H7 (cell line): Measurements from ENCODE around the gene FAM170B. TPM values are rescaled to one million over a fixed set of nuclear protein-coding genes. Genes with fewer than 3 reads are reported as not detected.

Source experiments
- DNase-seq: peaks from one replicate; pipeline ENCODE4 v3.0.0; 2012
- H3K27me3 ChIP-seq: 2 replicates; pipeline ENCODE4 v1.6.0; 2011; ENCODE audit warnings: mild to moderate bottlenecking, low read length; ENCODE audit not compliant: control insufficient read depth, insufficient read depth
- H3K36me3 ChIP-seq: replicated peaks from 2 replicates; pipeline ENCODE4 v1.5.1; 2011; ENCODE audit warnings: low read length; ENCODE audit not compliant: control insufficient read depth, insufficient read depth
- H3K4me3 ChIP-seq: 2 replicates; pipeline ENCODE4 v1.5.1; 2011; ENCODE audit warnings: low read depth, mild to moderate bottlenecking, control low read depth, low read length, moderate library complexity; ENCODE audit not compliant: insufficient read depth
- total RNA-seq: library from RNA; depleted of rRNA; stranded (reverse); fragments of >200 nt; shearing (Covaris generic); gene quantifications from 2 replicates; pipeline ENCODE4 v1.2.3, GENCODE V29; 2014; rRNA removed

Gene FAM170B
- total RNA-seq, 1 experiment from 2014 or later: not detected

DNA sequence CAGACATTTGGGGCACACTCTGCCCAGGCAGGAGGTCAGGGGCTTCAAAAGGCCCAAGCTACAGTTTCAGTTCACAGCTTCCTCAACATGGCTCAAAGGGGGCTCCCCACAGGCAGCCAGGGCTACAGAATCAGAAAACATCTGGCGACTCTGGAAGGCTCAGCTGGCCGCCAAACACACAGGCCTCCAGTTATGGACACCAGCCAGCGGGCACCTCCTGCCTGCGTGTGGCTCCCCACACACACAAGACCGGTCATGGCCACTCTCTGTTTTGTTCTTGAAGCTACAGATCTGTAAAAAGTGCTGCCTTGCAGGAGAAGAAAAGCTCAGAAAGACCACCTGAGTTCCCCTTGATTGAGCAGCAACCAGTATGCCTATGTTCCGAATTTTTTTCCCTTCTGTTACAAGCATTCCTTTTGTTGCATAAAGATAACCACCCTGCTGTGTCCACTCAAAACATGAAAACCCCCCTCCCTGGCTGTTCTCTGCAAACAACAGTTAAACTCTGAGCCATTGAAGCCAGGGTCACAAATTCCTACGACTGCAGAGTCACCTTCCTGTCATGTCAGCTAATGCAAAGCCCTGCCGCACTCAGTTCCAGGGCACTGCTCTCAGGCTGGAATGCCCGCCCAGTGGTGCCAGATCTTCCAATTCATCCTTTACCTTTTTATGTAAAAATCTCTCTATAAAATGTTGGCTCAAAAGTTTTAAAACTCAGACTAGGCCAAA, 52.1 kb downstream of the FAM170B start:
- H3K4me3 ChIP-seq: no peak overlapping the region
- peak; percentile 53 for DNase-seq

More for the DNA sequence above, 52.1 kb downstream of the FAM170B start:
- H3K36me3 ChIP-seq: no peaks in the 10 kb centered on the region
- no peaks in the 10 kb centered on the region for H3K27me3 ChIP-seq

Other genes starting within 250 kb of the FAM170B start
- not detected in 2 replicates for gene LRRC18, start 194.2 kb downstream of the FAM170B start, total RNA-seq
- 0.31 and 0.44 TPM in 2 replicates for gene VSTM4, start 18.5 kb downstream of the FAM170B start, total RNA-seq
- gene TMEM273, start 54.4 kb upstream of the FAM170B start, total RNA-seq: not detected in 2 replicates
- not detected in 2 replicates for gene C10orf71, start 165.1 kb upstream of the FAM170B start, total RNA-seq